ENCODE measurements around the gene IL1B.
A peak's percentile ranks its signal among the peaks of the same experiment; 100 is the strongest.

Gene IL1B

GRCh38 chr2:112819081-112819480, 17.5 kb downstream of the IL1B start:
- no peak for TF ChIP-seq CTCF (IDR thresholded peaks at IDR 0.05; ENCODE audit: low read depth, low read length)
- H3K4me3 ChIP-seq (ENCODE audit: low read depth, low read length) = no peak overlapping the region

DNA sequence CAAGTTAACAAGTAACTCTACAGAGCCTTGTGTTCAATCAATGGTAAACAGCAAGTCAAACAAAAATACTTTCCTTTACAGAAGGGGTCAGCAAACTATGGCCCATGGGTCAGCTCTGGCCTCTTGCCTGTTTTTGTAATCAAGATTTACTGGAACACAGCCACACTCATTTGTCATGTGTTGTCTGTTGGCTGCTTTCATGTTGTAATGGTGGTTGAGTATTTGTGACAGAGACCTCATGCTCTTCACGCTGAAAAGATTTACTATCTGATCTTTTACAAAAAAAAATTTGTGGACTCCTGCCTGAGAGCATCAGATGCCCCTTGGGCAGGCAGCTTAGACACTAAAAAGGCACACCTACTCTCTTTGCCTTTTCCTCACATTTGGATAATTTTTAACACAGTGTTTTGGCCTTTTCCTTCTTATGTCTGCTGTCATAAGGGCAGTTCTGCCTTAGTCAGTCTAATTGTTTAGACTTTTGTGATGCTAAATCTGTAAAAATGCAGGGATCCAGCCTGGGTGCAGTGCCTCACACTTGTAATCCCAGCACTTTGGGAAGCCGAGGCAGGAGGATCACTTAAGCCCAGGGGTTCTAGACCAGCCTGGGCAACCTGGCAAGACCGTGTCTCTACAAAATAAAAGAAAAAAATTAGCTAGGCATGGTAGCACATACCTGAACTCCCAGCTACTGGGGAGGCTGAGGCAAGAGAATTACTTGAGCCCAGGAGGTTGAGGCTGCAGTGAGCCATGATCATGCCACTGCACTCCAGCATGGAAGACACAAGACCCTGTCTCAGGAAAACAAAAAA, 18.3 kb downstream of the IL1B start:
- TF ChIP-seq CTCF (IDR thresholded peaks at IDR 0.05; ENCODE audit: low read depth, low read length) = no peak

GRCh38 chr2:112817082-112817689, 19.4 kb downstream of the IL1B start:
- no peak for TF ChIP-seq CTCF (IDR thresholded peaks at IDR 0.05; ENCODE audit: low read depth, low read length)
- no peak overlapping the region for H3K4me3 ChIP-seq (ENCODE audit: low read depth, low read length)

More for the DNA sequence above, 18.3 kb downstream of the IL1B start:
- H3K4me3 ChIP-seq (ENCODE audit: low read depth, low read length) = no peak overlapping the region

- TF ChIP-seq CTCF (IDR thresholded peaks at IDR 0.05; ENCODE audit: low read depth, low read length) = peak; percentile 21; the same call in 1 of the 2 replicates
- no peak overlapping the region for H3K4me3 ChIP-seq (ENCODE audit: low read depth, low read length)
Measured at GRCh38 chr2:112814278-112814677, 22.3 kb downstream of the IL1B start.

DNA sequence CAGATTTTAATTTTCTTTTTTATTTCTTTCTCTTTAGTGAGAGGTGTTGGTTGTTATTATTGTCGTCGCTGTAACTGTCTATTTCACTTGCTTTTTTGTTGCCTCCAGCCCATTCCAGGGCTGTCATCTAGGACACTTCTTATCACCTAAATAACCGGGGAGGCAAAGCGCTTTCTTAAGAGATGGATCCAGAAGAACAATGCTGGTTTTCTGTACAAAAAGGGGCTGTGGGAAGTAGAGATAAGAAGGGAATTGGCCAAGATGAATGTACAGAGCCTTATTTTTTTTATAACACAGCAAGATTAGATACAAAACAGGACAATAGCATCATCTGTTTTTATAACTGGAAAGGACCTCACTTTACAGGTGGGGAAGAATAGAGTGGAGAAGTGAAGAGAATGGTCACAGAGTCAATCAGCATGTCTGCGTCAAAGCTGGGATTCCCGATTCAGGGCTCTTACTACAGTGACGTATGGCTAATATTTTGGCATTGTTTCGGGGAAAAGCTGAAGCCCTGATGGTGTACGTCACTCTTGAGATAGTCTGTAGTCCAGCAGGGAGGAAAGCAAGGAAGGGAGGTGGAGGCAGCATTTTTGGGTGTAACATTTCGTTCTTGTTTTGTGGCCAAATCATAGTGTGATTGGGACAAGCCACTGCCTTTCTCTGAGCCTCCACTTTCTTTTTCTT, 23.2 kb downstream of the IL1B start:
- TF ChIP-seq CTCF (IDR thresholded peaks at IDR 0.05; ENCODE audit: low read depth, low read length) = no peak
- no peak overlapping the region for H3K4me3 ChIP-seq (ENCODE audit: low read depth, low read length)

- TF ChIP-seq CTCF (IDR thresholded peaks at IDR 0.05; ENCODE audit: low read depth, low read length) = no peak
- H3K4me3 ChIP-seq (ENCODE audit: low read depth, low read length) = no peak overlapping the region
Measured at GRCh38 chr2:112812318-112813267, 24.0 kb downstream of the IL1B start.
